Breast epithelium (tissue), 3 donors: Measurements from ENCODE around the gene SLIT1.

Experiments
- POLR2A ChIP-seq: fragments of 450-650 bp; IDR thresholded peaks from one replicate; pipeline ENCODE4 v1.6.1; 2016; ENCODE audit warnings: antibody characterized with exemption, mild to moderate bottlenecking, moderate library complexity
- POLR2AphosphoS5 ChIP-seq, 3 donors: sonication (generic); formaldehyde crosslinking; IDR thresholded peaks; one replicate each; pipeline ENCODE4 v1.6.1; 2017; ENCODE audit warnings: antibody characterized with exemption in 3 of 3
- TF ChIP-seq, protein P1 (sequence below), 3 donors: fragments of 450-650 bp; IDR thresholded peaks; one replicate each; pipeline ENCODE4 v1.5.1; 2016 to 2017; ENCODE audit warnings: antibody characterized with exemption in 3 of 3, mild to moderate bottlenecking in 3 of 3, moderate library complexity in 3 of 3

DNA sequence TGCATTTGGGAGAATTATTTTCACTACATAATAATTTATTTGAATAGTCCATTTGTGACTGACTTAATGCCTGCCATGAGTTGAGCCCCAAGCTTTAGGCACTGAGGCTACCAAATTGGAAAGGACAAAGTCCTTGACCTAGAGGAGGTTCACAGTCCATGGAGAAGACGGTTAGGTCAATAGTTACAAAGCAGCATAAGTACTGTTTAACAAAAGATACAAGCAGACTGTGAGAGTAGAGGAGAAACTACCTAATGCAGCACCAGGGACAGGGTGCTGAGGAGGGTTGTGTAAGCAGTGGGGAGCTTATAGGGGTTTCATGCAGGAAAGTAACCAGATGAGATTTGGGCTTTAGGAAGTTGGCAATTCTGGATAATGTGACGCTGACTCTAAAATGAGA lies 214.4 kb downstream of the SLIT1 start:
- TF ChIP-seq, protein P1, sequence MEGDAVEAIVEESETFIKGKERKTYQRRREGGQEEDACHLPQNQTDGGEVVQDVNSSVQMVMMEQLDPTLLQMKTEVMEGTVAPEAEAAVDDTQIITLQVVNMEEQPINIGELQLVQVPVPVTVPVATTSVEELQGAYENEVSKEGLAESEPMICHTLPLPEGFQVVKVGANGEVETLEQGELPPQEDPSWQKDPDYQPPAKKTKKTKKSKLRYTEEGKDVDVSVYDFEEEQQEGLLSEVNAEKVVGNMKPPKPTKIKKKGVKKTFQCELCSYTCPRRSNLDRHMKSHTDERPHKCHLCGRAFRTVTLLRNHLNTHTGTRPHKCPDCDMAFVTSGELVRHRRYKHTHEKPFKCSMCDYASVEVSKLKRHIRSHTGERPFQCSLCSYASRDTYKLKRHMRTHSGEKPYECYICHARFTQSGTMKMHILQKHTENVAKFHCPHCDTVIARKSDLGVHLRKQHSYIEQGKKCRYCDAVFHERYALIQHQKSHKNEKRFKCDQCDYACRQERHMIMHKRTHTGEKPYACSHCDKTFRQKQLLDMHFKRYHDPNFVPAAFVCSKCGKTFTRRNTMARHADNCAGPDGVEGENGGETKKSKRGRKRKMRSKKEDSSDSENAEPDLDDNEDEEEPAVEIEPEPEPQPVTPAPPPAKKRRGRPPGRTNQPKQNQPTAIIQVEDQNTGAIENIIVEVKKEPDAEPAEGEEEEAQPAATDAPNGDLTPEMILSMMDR (IDR thresholded peaks at IDR 0.05) = no peak
- TF ChIP-seq POLR2A (no peak), POLR2AphosphoS5 (IDR thresholded peaks at IDR 0.05) (no peak)
